Activated CD4-positive, alpha-beta T cell treated with anti-CD3 and anti-CD28 coated beads, Interleukin-2, Interleukin-4, amounts not matched to agents 100 ng/mL and 50 ng/mL, durations not matched to agents 16 hours and 8 hours (primary cell): ENCODE results near the gene POLN.
"Not testable (repeated sequence)": the region's sequence is repeated elsewhere in the genome, so short reads cannot be mapped to it uniquely, and the experiment has no call there.

Experiments
- DNase-seq: peaks from one replicate; pipeline ENCODE4 v3.0.0-alpha.2; 2020; ENCODE audit warnings: low spot score

POLN gene

DNA sequence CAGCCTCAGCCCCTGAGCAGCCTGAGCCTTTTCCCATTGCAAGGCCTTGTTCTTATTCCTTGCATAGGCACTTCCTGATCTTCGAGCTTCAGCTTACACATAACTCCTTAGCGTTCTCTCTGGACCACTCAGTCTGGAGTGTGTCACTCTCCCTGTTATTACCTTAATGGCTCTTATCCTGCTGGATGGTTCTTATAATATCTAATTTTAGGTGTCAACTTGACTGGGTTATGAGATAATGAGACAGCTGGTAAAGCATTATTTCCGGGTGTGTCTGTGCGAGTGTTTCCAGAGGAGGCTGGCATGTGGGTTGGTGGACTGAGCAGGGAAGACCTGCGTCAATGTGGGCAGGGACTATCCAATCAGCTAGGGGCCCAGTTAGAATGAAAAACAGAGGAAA lies 75.7 kb downstream of the POLN start:
- DNase-seq, result no peak

- no peak for DNase-seq
Measured at GRCh38 chr4:2165391-2165790, 76.5 kb downstream of the POLN start.

DNA sequence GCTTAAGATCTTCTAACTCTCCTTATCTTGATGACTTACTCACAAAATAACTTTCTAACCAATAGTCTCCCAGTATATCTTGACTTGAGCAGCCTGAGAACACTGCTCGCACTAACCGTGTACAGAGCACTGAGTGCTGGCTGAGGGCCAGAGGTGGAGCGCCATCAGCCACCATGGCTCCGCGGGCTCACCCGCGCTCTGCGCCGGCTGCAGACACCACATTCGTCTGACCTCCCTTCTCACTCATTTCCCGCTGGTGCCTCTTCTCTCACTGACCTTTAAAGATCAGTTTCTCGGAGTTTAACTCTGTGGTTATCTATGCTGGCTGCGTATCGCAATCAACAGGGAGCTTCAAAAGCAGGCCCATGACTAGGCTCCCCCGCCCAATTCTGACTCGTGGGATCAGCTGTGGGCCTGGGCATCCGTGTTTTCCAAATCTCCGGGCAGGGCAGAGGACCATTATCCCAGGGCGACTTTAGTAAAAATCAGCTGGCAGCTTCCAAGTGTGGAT lies 78.6 kb downstream of the POLN start:
- no peak for DNase-seq

DNA sequence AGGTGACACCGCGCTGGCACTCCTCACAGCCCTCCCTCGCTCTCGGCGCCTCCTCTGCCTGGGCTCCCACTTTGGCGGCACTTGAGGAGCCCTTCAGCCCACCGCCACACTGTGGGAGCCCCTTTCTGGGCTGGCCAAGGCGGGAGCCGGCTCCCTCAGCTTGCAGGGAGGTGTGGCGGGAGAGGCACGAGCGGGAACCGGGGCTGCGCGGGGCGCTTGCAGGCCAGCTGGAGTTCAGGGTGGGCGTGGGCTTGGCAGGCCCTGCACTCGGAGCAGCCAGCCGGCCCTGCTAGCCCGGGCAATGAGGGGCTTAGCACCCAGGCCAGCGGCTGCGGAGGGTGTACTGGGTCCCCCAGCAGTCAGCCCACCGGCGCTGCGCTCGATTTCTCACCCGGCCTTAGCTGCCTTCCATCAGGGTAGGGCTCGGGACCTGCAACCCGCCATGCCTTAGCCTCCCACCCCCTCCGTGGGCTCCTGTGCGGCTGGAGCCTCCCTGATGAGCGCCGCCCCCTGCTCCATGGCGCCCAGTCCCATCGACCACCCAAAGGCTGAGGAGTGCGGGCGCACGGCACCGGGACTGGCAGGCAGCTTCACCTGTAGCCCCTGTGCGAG lies 80.7 kb downstream of the POLN start:
- DNase-seq, result not testable (repeated sequence)

DNA sequence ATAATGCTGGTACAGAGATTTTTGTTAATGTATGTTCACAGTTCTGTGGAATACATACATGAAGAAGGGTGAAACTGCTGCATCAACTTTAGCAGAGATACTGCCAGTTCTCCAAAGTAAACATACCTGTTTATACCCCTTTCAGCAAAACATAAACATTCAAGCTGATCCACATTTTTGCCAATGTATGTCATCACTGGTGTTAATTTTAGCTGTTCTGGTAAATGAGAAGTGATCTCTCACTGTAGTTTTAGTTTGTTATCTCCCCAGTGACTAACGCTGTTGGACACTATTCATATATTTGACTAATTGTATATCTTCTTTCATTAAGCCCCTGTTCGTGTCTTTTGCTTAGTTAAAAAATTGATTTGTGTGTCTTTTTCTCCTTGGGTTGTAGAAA lies 82.0 kb downstream of the POLN start:
- no peak for DNase-seq

- DNase-seq, result no peak
Measured at GRCh38 chr4:2155246-2155645, 86.7 kb downstream of the POLN start.

DNA sequence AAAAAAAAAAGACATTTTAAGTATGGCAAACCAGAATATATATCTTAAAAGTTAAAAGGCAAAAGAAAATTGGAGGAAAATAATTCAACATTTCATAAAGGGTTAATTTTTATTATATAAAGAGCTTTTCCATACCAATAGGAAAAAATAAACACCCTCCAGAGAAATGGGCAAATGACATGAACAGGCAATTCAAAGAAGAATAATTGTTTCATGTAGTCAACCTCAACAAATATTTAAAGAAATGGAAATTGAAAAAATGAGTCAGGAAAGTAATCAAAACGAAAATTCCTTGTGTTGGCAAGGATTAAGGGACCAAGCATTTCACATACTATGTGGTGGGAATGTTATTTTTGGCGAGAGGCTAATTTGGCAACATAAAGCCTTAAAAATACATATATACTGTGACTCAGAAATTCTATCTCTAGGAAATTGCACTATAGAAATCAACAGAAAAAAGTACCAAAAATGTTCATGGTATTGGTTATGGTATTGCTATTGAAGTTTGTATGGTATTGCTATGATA lies 87.6 kb downstream of the POLN start:
- no peak for DNase-seq

DNA sequence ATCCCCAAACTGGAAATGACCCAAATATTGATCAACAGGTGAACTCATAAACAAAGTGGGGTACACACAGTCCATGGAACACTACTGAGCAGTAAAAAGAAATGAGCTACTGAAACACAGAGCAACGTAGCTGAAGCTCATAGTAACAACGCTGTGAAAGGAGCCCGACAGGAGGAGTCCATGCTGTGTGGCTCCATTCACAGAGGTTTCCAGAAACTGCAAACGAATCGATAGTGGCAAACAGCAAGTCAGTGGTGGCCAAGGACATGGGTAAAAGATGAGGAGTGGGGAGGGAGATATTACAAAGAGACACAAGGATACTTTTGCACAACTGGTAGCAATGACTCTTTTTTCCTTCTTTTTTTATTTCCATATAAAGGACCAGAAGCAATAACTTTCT lies 90.4 kb downstream of the POLN start:
- DNase-seq, result no peak

DNA sequence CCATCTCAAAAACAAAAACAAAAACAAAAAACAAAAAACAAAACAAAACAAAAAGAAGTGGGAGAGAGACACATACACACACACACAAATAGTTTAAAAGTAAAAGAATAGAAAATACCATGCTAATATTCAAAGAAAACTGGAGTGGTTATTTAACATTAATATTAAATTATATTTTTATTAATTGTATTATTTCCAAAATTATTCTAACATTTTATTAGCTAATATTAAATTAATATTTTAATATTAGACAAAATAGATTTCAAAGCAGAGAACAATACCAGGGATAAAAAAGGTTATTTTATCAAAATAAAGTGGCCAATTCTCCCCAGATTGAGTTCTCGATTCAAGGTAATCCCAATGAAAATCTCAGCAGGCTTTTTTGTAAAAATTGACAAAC lies 91.8 kb downstream of the POLN start:
- DNase-seq, result no peak

DNA sequence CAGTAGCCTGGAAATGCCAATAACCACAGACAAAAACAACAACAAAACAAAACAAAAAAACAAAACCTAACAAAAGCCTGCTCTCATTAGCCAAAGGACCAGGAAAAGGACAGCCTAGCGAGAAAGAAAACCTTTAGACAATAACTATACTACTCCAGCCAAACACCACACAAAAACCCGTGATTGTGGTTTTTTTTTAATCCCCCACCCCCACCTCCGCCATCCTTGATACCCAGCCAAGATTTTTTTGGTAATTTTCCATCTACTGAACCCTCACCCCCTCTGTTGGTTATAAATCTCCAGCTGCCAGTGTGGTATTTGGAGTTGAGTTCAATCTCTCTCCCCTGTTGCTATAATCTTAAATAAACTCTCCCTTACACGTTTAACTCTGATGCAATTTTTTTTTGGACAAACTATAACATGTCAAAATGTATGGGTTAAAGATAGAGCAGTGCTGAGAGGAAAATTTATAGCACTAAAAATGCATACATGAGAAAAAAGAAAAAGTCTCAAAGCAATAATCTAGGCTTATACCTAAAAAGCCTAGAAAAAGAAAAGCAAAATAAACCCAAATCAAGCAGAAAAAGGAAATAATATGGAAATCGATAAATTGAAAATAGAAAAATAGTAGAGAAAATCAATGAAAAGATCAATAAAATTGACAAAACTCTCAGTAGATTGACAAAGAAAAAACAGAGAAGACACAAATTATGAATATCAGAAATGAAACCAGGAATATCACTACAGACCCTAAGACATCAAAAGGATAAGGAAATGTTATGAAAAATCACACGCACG lies 99.1 kb downstream of the POLN start:
- no peak for DNase-seq

GRCh38 chr4:2141762-2142451 lies 100.0 kb downstream of the POLN start:
- no peak for DNase-seq

DNA sequence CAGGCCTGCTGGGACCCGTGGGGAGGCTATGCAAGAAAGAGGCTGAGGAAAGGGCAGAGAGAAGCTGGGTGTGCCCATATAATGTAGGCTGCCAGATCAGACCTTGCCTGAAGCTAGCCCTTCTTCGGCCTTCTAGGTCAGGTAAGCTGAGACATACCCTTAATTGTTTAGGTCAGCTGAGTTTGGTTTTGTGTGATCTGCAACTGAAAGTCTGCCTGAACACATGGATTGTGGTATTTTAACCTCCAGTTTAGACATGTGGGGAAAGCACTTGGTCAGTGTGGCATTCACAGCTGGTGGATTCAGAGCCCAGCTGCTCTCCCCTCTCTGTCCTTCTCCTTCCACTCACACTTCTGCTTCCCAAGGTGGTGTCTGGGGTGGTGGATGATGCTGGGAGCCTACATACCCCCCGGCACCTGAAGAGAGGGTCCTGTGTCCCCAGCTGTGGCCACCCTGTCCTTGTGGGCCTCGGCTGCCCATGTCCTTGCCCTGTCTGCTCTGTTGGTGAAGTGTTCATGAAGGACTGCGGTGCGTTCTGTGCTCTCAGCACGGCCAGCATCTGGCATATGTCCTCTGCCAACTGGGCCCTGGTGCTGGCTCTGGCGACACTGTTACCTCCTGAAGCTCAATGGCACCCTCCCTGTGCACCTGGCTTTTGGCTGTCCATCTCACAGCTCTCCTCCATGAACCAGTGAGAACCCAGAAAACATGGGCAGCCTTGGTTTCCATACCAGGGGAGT lies 100.7 kb downstream of the POLN start:
- no peak for DNase-seq

- DNase-seq, result no peak
Measured at GRCh38 chr4:2138846-2139500, 102.9 kb downstream of the POLN start.

DNA sequence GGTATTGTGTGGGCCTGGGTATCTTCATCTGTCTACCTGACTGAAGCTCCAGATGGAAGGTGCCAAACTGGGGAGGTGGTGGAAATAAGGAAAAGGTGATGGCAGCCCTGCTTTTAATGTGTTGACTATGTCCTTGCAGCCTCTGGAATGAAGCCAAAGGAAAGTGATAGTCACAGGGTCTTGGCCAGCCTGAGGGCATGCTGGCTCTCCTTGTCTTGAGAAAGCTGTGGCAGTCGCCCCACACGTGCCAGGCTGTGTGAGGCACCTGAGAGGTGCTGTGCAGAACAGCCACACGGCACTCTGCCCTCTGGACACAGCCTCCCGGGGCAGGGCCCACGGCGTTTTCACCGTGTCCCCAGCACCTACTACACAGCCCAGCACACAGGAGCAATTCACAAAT lies 105.2 kb downstream of the POLN start:
- DNase-seq, result no peak

DNA sequence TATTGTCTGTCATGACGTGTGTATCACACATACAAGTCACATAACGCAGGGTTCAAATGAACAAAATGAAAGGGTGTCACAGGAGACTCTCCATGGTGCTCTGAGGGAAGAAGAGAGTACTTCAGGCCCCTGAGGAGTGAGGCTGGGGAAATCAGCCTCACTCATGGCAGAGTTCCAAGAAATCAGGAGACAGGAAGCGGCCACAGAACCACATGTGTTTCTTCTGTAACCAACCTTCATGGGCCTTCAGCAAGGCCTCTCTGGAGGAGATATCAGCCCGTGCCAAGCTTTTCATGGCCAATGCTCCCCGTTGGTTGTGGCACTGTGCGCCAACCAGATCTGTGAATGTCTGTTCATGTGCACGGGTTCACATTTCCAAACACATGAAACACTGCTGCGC lies 106.8 kb downstream of the POLN start:
- peak; percentile 9 for DNase-seq

GRCh38 chr4:2132438-2132837 lies 109.5 kb downstream of the POLN start:
- DNase-seq, result peak; percentile 10

DNA sequence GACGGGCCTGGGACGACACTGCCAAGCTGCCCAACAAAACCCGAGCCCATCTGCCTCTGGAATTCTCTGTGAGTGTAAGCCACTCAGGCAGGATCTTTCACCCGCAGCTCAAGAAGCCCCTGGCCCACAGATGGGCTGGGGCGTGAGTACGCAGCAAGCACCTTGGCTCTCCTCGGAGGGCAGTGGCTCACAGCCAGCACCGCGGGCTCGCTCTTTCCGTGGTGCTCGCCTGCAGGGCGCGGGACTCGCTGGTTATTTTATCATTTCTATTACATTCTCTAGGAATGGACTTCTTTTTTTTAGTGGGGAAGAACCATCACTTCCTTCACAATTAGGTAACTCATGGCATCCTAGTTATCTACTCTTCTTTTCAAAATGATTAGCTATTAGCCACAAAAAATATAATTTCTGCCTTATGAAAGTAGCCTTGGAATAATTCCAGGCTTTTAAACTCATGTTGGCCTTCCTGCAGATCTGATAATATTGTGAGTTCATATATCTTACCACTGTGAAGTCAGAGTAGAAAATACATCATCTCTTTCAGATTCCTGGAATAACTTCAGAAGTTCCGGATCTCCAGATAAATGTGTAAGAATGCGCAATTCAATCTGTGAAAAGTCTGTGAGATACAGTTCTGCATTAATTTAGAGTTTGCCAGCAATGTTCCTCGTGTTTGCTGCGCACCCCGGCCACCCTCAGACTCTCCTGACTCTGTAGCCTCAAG lies 114.2 kb downstream of the POLN start:
- DNase-seq, result no peak

DNA sequence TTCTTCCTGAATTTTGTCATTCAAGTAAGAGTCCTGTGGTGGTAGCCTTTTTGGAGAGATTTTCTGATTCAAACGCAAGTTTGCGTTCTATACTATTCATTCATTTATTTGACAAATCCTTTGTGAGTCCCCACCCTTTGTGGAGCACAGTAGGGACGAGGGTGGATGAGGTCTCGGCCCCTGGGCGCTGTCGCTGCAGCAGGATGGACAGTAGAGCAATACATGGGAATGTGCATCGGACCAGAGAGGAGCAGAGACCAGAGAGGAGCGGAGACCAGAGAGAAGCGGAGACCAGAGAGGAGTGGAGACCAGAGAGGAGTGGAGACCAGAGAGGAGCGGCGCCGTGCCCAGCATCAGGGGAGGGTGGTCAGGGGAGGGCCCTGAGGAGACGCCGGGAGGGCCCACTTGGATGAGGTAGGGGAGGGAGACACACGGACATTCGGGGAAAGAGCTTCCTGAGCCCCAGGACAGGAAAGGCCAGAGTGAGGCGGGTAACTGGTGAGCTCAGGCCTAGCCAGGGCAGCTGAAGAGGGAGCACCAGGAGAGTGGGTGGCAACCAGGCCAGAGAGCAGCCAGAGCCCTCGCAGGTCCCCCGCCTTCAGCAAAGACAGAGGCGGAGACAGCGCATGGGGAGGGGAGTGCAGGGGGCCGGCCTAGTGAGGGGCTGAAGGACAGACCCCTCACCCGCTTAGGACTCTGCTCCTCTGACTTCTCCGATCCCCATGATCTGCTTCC lies 115.4 kb downstream of the POLN start:
- DNase-seq, result no peak

- no peak for DNase-seq
Measured at GRCh38 chr4:2125831-2126230, 116.1 kb downstream of the POLN start.

GRCh38 chr4:2125023-2125422 lies 116.9 kb downstream of the POLN start:
- no peak for DNase-seq
